HG02970 (cell line): ENCODE results near the gene ACY1.
A peak's percentile ranks its signal among the peaks of the same experiment; 100 is the strongest.

ENCODE experiments used
- ATAC-seq: cut with Tn5 transposase; IDR thresholded peaks from one replicate; pipeline ENCODE4 v1.9.1; 2021; ENCODE audit warnings: mild to moderate bottlenecking, moderate library complexity, moderate number of reproducible peaks; ENCODE audit not compliant: unreplicated experiment, low FRiP score

The ACY1 gene

GRCh38 chr3:51982838-51983577, at the start of gene ACY1:
Gene ACY1 (plus strand): TSS chr3:51983535. CDS start chr3:51984065, 530 bp downstream.
- peak; percentile 54 for ATAC-seq

- no peak for ATAC-seq
Observed at GRCh38 chr3:51934139-51934850, 49.0 kb upstream of the ACY1 start.

- no peak for ATAC-seq
Observed at GRCh38 chr3:51934991-51935885, 48.1 kb upstream of the ACY1 start.

- ATAC-seq, result no peak
Observed at GRCh38 chr3:51935886-51936755, 47.2 kb upstream of the ACY1 start.

GRCh38 chr3:51937014-51937413, 46.3 kb upstream of the ACY1 start:
- no peak for ATAC-seq

GRCh38 chr3:51937611-51938450, 45.5 kb upstream of the ACY1 start:
- no peak for ATAC-seq

GRCh38 chr3:51938780-51939425, 44.4 kb upstream of the ACY1 start:
- ATAC-seq, result no peak

GRCh38 chr3:51940648-51941462, 42.5 kb upstream of the ACY1 start:
- ATAC-seq, result no peak

GRCh38 chr3:51941463-51941797, 41.9 kb upstream of the ACY1 start:
- no peak for ATAC-seq

GRCh38 chr3:51941798-51942602, 41.3 kb upstream of the ACY1 start, which contains the start of the genes PARP3 and RRP9:
Gene PARP3 (plus strand): TSS chr3:51942363. CDS start chr3:51943356, 993 bp downstream.
Gene RRP9 (minus strand): TSS chr3:51941904. CDS start chr3:51941867, 37 bp downstream.
- peak; percentile 94 for ATAC-seq

- ATAC-seq, result no peak
Observed at GRCh38 chr3:51942603-51943450, 40.5 kb upstream of the ACY1 start.

- no peak for ATAC-seq
Observed at GRCh38 chr3:51943451-51944391, 39.6 kb upstream of the ACY1 start.

- no peak for ATAC-seq
Observed at GRCh38 chr3:51944451-51945021, 38.8 kb upstream of the ACY1 start.

GRCh38 chr3:51945031-51945840, 38.1 kb upstream of the ACY1 start:
- no peak for ATAC-seq
